Thoracic aorta (tissue), 2 donors: ENCODE data around the gene PLCB1. TPM values are rescaled to one million over a fixed set of nuclear protein-coding genes. Genes with fewer than 3 reads are reported as not detected.

ENCODE experiments used
- ATAC-seq: fragments of 150-250 bp; one replicate; pipeline ENCODE4 v1.8.0; 2017; ENCODE audit warnings: low read depth; ENCODE audit not compliant: insufficient number of reproducible peaks, low FRiP score
- DNase-seq: peaks from one replicate; pipeline ENCODE4 v3.0.0-alpha.2; 2020; ENCODE audit warnings: low spot score
- H3K27ac ChIP-seq, 2 donors: fragments of 200-600 bp; sonication (generic); 1 replicate in 1 of 2; 2 replicates in 1 of 2; pipeline ENCODE4 v1.5.1; 2016; ENCODE audit warnings: mild to moderate bottlenecking in 2 of 2, moderate library complexity in 2 of 2
- H3K27me3 ChIP-seq: fragments of 200-600 bp; sonication (generic); replicated peaks from 2 replicates; pipeline ENCODE4 v1.6.0; 2016; ENCODE audit warnings: mild to moderate bottlenecking; ENCODE audit not compliant: insufficient read depth
- H3K36me3 ChIP-seq: fragments of 200-600 bp; sonication (generic); one replicate; pipeline ENCODE4 v1.5.1; 2016
- H3K4me1 ChIP-seq, 2 donors: fragments of 200-600 bp; sonication (generic); 1 replicate in 1 of 2; 2 replicates in 1 of 2; pipeline versions ENCODE4 v1.5.1 to v1.6.0; 2016; ENCODE audit warnings: low read depth in 2 of 2, mild to moderate bottlenecking in 1 of 2; ENCODE audit not compliant: control insufficient read depth in 1 of 2
- H3K4me3 ChIP-seq: fragments of 200-600 bp; sonication (generic); 2 replicates; pipeline ENCODE4 v1.5.1; 2016; ENCODE audit warnings: mild to moderate bottlenecking
- H3K9me3 ChIP-seq: fragments of 200-600 bp; sonication (generic); 2 replicates; pipeline ENCODE4 v1.5.1; 2016
- CTCF ChIP-seq: fragments of 200-600 bp; sonication (generic); IDR thresholded peaks from one replicate; pipeline ENCODE4 v1.5.1; 2019; ENCODE audit warnings: antibody characterized with exemption
- total RNA-seq, 2 donors: library from RNA; depleted of rRNA; stranded (reverse); fragments of >200 nt; gene quantifications; one replicate each; pipeline versions ENCODE4 v1.1.0 to v1.2.3, GENCODE V29; 2016

Gene PLCB1
- total RNA-seq, 2 donors from 2014 or later = 10.8 to 16.3 TPM

- Histone ChIP-seq H3K27me3 (no peaks in the 10 kb centered on the region), H3K9me3 (no peaks in the 10 kb centered on the region), H3K36me3 (no peaks in the 10 kb centered on the region), H3K4me1 (peaks cover 0 to 6% of the 10 kb centered on the region in 2 donors), H3K27ac (no peak overlapping the region), H3K4me3 (no peak overlapping the region)
- no peak for TF ChIP-seq CTCF
- no peak for ATAC-seq
- no peak for DNase-seq
Measured at GRCh38 chr20:8228315-8228714, 96.2 kb downstream of the PLCB1 start.

- ATAC-seq (no peak), DNase-seq (no peak)
- no peaks in the 10 kb centered on the region for H3K4me1 ChIP-seq
- no peak overlapping the region for H3K4me3 ChIP-seq
- TF ChIP-seq CTCF = no peak
- H3K36me3 ChIP-seq = no peaks in the 10 kb centered on the region
- no peaks in the 10 kb centered on the region for H3K27me3 ChIP-seq
- no peaks in the 10 kb centered on the region for H3K9me3 ChIP-seq
- no peak overlapping the region for H3K27ac ChIP-seq
Measured at GRCh38 chr20:8229090-8229489, 97.0 kb downstream of the PLCB1 start.

- H3K4me1 ChIP-seq = no peaks in the 10 kb centered on the region
- H3K27me3 ChIP-seq = no peaks in the 10 kb centered on the region
- no peak overlapping the region for H3K27ac ChIP-seq
- DNase-seq = no peak
- H3K4me3 ChIP-seq = no peak overlapping the region
- no peaks in the 10 kb centered on the region for H3K9me3 ChIP-seq
- TF ChIP-seq CTCF = no peak
- ATAC-seq = no peak
- no peaks in the 10 kb centered on the region for H3K36me3 ChIP-seq
Measured at GRCh38 chr20:8231038-8231437, 99.0 kb downstream of the PLCB1 start.

- no peaks in the 10 kb centered on the region for H3K9me3 ChIP-seq
- no peaks in the 10 kb centered on the region for H3K36me3 ChIP-seq
- no peaks in the 10 kb centered on the region for H3K4me1 ChIP-seq
- no peaks in the 10 kb centered on the region for H3K27me3 ChIP-seq
- H3K4me3 ChIP-seq = no peak overlapping the region
- no peak for TF ChIP-seq CTCF
- no peak for DNase-seq
- no peak overlapping the region for H3K27ac ChIP-seq
- ATAC-seq = no peak
Measured at GRCh38 chr20:8232332-8232731, 100.3 kb downstream of the PLCB1 start.

- Histone ChIP-seq H3K9me3 (no peaks in the 10 kb centered on the region), H3K4me1 (no peaks in the 10 kb centered on the region), H3K4me3 (no peak overlapping the region), H3K27me3 (no peaks in the 10 kb centered on the region), H3K36me3 (no peaks in the 10 kb centered on the region), H3K27ac (no peak overlapping the region)
- DNase-seq = no peak
- no peak for TF ChIP-seq CTCF
- ATAC-seq = no peak
Measured at GRCh38 chr20:8234580-8234979, 102.5 kb downstream of the PLCB1 start.
